ENCODE measurements around the gene PLA2G12B.

- TF ChIP-seq POLR2A (IDR thresholded peaks at IDR 0.05; ENCODE audit: low read depth, low read length) (no peak), POLR2AphosphoS5 (IDR thresholded peaks at IDR 0.05; ENCODE audit: low read depth, low read length) (no peak), PAX5 (IDR thresholded peaks at IDR 0.05; ENCODE audit: insufficient read depth, low read length, severe bottlenecking) (no peak), TAF1 (IDR thresholded peaks at IDR 0.05; ENCODE audit: low read depth, low read length) (no peak)
Observed at GRCh38 chr10:72904806-72905205, 49.8 kb downstream of the PLA2G12B start.

Data from GM12891 (cell line).